Trophoblast cell (in vitro differentiated cells and primary cell): ENCODE data around the gene MAGI1.

Experiments
- DNase-seq, 2 donors: peaks; one replicate each; pipeline ENCODE4 v3.0.0-alpha.2; 2016
- H2AFZ ChIP-seq: 2 replicates; pipeline ENCODE4 v1.6.1; 2013; ENCODE audit warnings: low read length, moderate library complexity, mild to moderate bottlenecking; ENCODE audit not compliant: insufficient read depth, poor library complexity
- H2AK5ac ChIP-seq: 2 replicates; pipeline ENCODE4 v1.6.1; 2013; ENCODE audit warnings: mild to moderate bottlenecking, low read length
- H2BK120ac ChIP-seq: 2 replicates; pipeline ENCODE4 v1.6.1; 2013; ENCODE audit warnings: low read length, mild to moderate bottlenecking, moderate library complexity; ENCODE audit not compliant: insufficient read depth, poor library complexity
- H2BK12ac ChIP-seq: 2 replicates; pipeline ENCODE4 v1.6.1; 2013; ENCODE audit warnings: mild to moderate bottlenecking, low read length, moderate library complexity
- H2BK5ac ChIP-seq: 2 replicates; pipeline ENCODE4 v1.6.1; 2013; ENCODE audit warnings: low read length, low read depth, moderate library complexity, mild to moderate bottlenecking; ENCODE audit not compliant: poor library complexity
- H3K14ac ChIP-seq: 2 replicates; pipeline ENCODE4 v1.6.1; 2013; ENCODE audit warnings: mild to moderate bottlenecking, low read length
- H3K18ac ChIP-seq: 2 replicates; pipeline ENCODE4 v1.6.1; 2013; ENCODE audit warnings: mild to moderate bottlenecking, low read length
- H3K23ac ChIP-seq: 2 replicates; pipeline ENCODE4 v1.6.1; 2013; ENCODE audit warnings: low read length
- H3K27ac ChIP-seq: 2 replicates; pipeline ENCODE4 v1.5.1; 2013; ENCODE audit warnings: low read depth, mild to moderate bottlenecking, inconsistent platforms, low read length, moderate library complexity
- H3K27me3 ChIP-seq: 2 replicates; pipeline ENCODE4 v1.6.1; 2013; ENCODE audit warnings: inconsistent platforms, mild to moderate bottlenecking, low read length, moderate library complexity; ENCODE audit not compliant: insufficient read depth
- H3K36me3 ChIP-seq, 2 experiments: 1 replicate in 1 of 2; 2 replicates in 1 of 2; pipeline ENCODE4 v1.6.1; 2013; ENCODE audit warnings: low read length in 2 of 2, mild to moderate bottlenecking in 2 of 2, moderate library complexity in 1 of 2; ENCODE audit not compliant: insufficient read depth in 2 of 2, control insufficient read depth in 1 of 2
- H3K4ac ChIP-seq: 2 replicates; pipeline ENCODE4 v1.6.1; 2013; ENCODE audit warnings: low read depth, mild to moderate bottlenecking, low read length, moderate library complexity
- H3K4me1 ChIP-seq, 2 experiments: 1 replicate in 1 of 2; 2 replicates in 1 of 2; pipeline ENCODE4 v1.6.1; 2013; ENCODE audit warnings: low read length in 2 of 2, mild to moderate bottlenecking in 2 of 2, moderate library complexity in 1 of 2; ENCODE audit not compliant: insufficient read depth in 2 of 2, control insufficient read depth in 1 of 2
- H3K4me2 ChIP-seq: 2 replicates; pipeline ENCODE4 v1.6.1; 2013; ENCODE audit warnings: inconsistent platforms, mild to moderate bottlenecking, low read length, moderate library complexity
- H3K4me3 ChIP-seq: 2 replicates; pipeline ENCODE4 v1.5.1; 2013; ENCODE audit warnings: mild to moderate bottlenecking, low read depth, low read length, inconsistent platforms
- H3K79me1 ChIP-seq: one replicate; pipeline ENCODE4 v1.6.1; 2013; ENCODE audit warnings: low read length
- H3K79me2 ChIP-seq: 2 replicates; pipeline ENCODE4 v1.6.1; 2013; ENCODE audit warnings: low read length, mild to moderate bottlenecking; ENCODE audit not compliant: control insufficient read depth, insufficient read depth, poor library complexity
- H3K9ac ChIP-seq: 2 replicates; pipeline ENCODE4 v1.6.1; 2013; ENCODE audit warnings: mild to moderate bottlenecking, low read length
- H3K9me3 ChIP-seq: 2 replicates; pipeline ENCODE4 v1.6.1; 2013; ENCODE audit warnings: low read depth, mild to moderate bottlenecking, control low read depth, inconsistent platforms, low read length; ENCODE audit not compliant: insufficient read depth
- H4K12ac ChIP-seq: 2 replicates; pipeline ENCODE4 v1.6.1; 2013; ENCODE audit warnings: low read depth, mild to moderate bottlenecking, low read length, moderate library complexity
- H4K8ac ChIP-seq: 2 replicates; pipeline ENCODE4 v1.6.1; 2013; ENCODE audit warnings: low read depth, mild to moderate bottlenecking, low read length, moderate library complexity
- H4K91ac ChIP-seq: one replicate; pipeline ENCODE4 v1.6.1; 2013; ENCODE audit warnings: low read depth, mild to moderate bottlenecking, low read length, moderate library complexity
- WGBS: extraction: QIAGEN DNeasy Blood & Tissue Kit; methylation state at CpG from one replicate; pipeline ENCODE4 v1.1.7; 2013; ENCODE audit warnings: missing lambda C conversion rate; ENCODE audit not compliant: insufficient read length, insufficient coverage; ENCODE audit errors: extremely low coverage; 5-methylcytosine and 5-hydroxymethylcytosine counted together

The MAGI1 gene

GRCh38 chr3:65587650-65588439 lies 450.9 kb downstream of the MAGI1 start:
- Histone ChIP-seq H3K4ac (no peak overlapping the region), H2BK12ac (no peak overlapping the region), H2AK5ac (no peak overlapping the region), H2BK120ac (no peak overlapping the region), H3K4me1 (no peaks in the 10 kb centered on the region), H4K12ac (no peak overlapping the region), H3K4me2 (no peak overlapping the region), H3K79me1 (no peaks in the 10 kb centered on the region), H2BK5ac (no peak overlapping the region), H3K27me3 (no peaks in the 10 kb centered on the region), H3K23ac (no peak overlapping the region), H3K79me2 (no peaks in the 10 kb centered on the region), H3K36me3 (no peaks in the 10 kb centered on the region), H3K18ac (no peak overlapping the region), H3K9ac (no peak overlapping the region), H3K4me3 (no peak overlapping the region), H4K91ac (no peak overlapping the region), H3K9me3 (no peaks in the 10 kb centered on the region), H4K8ac (no peak overlapping the region), H2AFZ (no peak overlapping the region), H3K27ac (no peak overlapping the region), H3K14ac (no peak overlapping the region)
- no CpG with 5 or more reads among the region's 12 CpGs for WGBS
- DNase-seq, result no peak

GRCh38 chr3:65584913-65585312 lies 453.8 kb downstream of the MAGI1 start:
- DNase-seq, result no peak

GRCh38 chr3:65584002-65584401 lies 454.7 kb downstream of the MAGI1 start:
- Histone ChIP-seq H2BK120ac (no peak overlapping the region), H3K4me2 (no peak overlapping the region), H3K4me1 (no peaks in the 10 kb centered on the region), H3K14ac (no peak overlapping the region), H3K18ac (no peak overlapping the region), H3K27ac (no peak overlapping the region), H2AFZ (no peak overlapping the region), H3K23ac (no peak overlapping the region), H3K36me3 (no peaks in the 10 kb centered on the region), H2BK5ac (no peak overlapping the region), H2BK12ac (no peak overlapping the region), H3K4me3 (no peak overlapping the region), H3K79me2 (no peaks in the 10 kb centered on the region), H3K9me3 (no peaks in the 10 kb centered on the region), H4K8ac (no peak overlapping the region), H2AK5ac (no peak overlapping the region), H4K91ac (no peak overlapping the region), H3K9ac (no peak overlapping the region), H3K27me3 (no peaks in the 10 kb centered on the region), H4K12ac (no peak overlapping the region), H3K4ac (no peak overlapping the region), H3K79me1 (no peaks in the 10 kb centered on the region)
- no peak for DNase-seq

More at GRCh38 chr3:65584913-65585312, 453.8 kb downstream of the MAGI1 start:
- no peak overlapping the region for H4K91ac ChIP-seq
- no peaks in the 10 kb centered on the region for H3K79me2 ChIP-seq
- no peak overlapping the region for H3K4me2 ChIP-seq
- H3K4me1 ChIP-seq, result no peaks in the 10 kb centered on the region
- H3K9me3 ChIP-seq, result no peaks in the 10 kb centered on the region
- no peak overlapping the region for H3K27ac ChIP-seq
- no peaks in the 10 kb centered on the region for H3K27me3 ChIP-seq
- H4K12ac ChIP-seq, result no peak overlapping the region
- no peak overlapping the region for H2BK12ac ChIP-seq
- H3K23ac ChIP-seq, result no peak overlapping the region
- no peaks in the 10 kb centered on the region for H3K36me3 ChIP-seq
- H3K14ac ChIP-seq, result no peak overlapping the region
- H2AFZ ChIP-seq, result no peak overlapping the region
- no peak overlapping the region for H2BK120ac ChIP-seq
- H2BK5ac ChIP-seq, result no peak overlapping the region
- H3K4ac ChIP-seq, result no peak overlapping the region
- no peak overlapping the region for H3K18ac ChIP-seq
- no peak overlapping the region for H3K9ac ChIP-seq
- no peak overlapping the region for H4K8ac ChIP-seq
- H3K4me3 ChIP-seq, result no peak overlapping the region
- no peaks in the 10 kb centered on the region for H3K79me1 ChIP-seq
- no CpG with 5 or more reads among the region's 2 CpGs for WGBS
- H2AK5ac ChIP-seq, result no peak overlapping the region

- Histone ChIP-seq H3K36me3 (no peaks in the 10 kb centered on the region), H3K9me3 (no peaks in the 10 kb centered on the region), H2BK120ac (no peak overlapping the region), H3K14ac (no peak overlapping the region), H2BK12ac (no peak overlapping the region), H3K79me1 (no peaks in the 10 kb centered on the region), H3K4me2 (no peak overlapping the region), H3K23ac (no peak overlapping the region), H4K12ac (no peak overlapping the region), H4K91ac (no peak overlapping the region), H2AK5ac (no peak overlapping the region), H3K4ac (no peak overlapping the region), H3K9ac (no peak overlapping the region), H3K27ac (no peak overlapping the region), H3K79me2 (no peaks in the 10 kb centered on the region), H4K8ac (no peak overlapping the region), H2BK5ac (no peak overlapping the region), H3K4me3 (no peak overlapping the region), H3K27me3 (no peaks in the 10 kb centered on the region), H3K18ac (no peak overlapping the region), H2AFZ (no peak overlapping the region), H3K4me1 (no peaks in the 10 kb centered on the region)
- DNase-seq, result no peak
- no CpG with 5 or more reads among the region's 1 CpG for WGBS
Observed at GRCh38 chr3:65583188-65583587, 455.5 kb downstream of the MAGI1 start.
